ENCODE results near the gene GALNTL6.

GALNTL6 gene

DNA sequence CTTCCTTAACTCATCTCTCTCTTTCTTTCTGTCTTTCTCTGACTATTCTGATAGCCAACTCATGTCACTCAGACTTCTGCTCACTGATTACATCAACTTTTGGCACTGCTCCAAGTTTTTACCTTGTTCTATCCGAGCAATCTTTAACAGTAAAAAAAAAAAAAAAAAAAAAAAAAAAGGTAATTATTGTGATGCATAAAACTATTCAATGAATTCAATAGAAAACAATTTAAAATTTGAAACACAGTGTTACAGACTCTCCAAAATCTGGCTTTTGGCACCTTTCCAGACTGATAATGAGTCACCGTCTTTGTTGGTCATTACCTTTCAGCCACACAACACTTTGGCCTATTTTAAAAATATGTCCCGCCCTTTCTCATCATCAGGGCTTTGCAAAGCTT lies 229.5 kb downstream of the GALNTL6 start:
- DNase-seq (ENCODE audit: extremely low spot score) = peak; percentile 15
- ChIA-PET POLR2A (no interaction called here), CTCF (interaction anchor here (1.0 kb wide), 1 partner anchor 8 kb away, joined by 4 read pairs; no protein-coding TSS in a partner anchor)
- no peak for TF ChIP-seq TARDBP (IDR thresholded peaks at IDR 0.05)
- TF ChIP-seq, protein P1, sequence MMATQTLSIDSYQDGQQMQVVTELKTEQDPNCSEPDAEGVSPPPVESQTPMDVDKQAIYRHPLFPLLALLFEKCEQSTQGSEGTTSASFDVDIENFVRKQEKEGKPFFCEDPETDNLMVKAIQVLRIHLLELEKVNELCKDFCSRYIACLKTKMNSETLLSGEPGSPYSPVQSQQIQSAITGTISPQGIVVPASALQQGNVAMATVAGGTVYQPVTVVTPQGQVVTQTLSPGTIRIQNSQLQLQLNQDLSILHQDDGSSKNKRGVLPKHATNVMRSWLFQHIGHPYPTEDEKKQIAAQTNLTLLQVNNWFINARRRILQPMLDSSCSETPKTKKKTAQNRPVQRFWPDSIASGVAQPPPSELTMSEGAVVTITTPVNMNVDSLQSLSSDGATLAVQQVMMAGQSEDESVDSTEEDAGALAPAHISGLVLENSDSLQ (IDR thresholded peaks at IDR 0.05) = peak; percentile 84
- peak; percentile 70 for TF ChIP-seq ZNF384 (IDR thresholded peaks at IDR 0.05)
- no peak for TF ChIP-seq LEF1 (IDR thresholded peaks at IDR 0.05; ENCODE audit: borderline replicate concordance)
- TF ChIP-seq L3MBTL2 (conservative IDR thresholded peaks at IDR 0.05) = no peak

DNA sequence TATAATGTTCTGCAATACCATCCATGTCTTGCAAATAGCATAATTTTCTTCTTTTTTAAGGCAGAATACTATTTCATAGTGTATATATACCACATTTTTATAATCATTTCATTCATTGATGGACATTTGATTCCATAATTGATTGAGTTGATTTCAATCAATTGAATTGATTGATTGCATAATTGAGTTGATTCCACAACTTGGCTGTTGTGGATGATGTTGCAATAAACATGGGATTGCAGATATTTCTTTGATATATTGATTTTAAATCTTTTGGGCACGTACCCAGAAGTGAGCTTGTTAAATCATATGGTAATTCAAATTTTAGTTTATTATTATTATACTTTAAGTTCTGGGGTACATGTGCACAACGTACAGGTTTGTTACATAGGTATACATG lies 232.8 kb downstream of the GALNTL6 start:
- ChIA-PET CTCF (no interaction called here), POLR2A (no interaction called here)
- no peak for DNase-seq (ENCODE audit: extremely low spot score)
- TF ChIP-seq LEF1 (IDR thresholded peaks at IDR 0.05; ENCODE audit: borderline replicate concordance) = no peak
- TF ChIP-seq SP1 (IDR thresholded peaks at IDR 0.05) = no peak
- TF ChIP-seq SUZ12 (IDR thresholded peaks at IDR 0.05) = no peak
- no peak for TF ChIP-seq L3MBTL2 (conservative IDR thresholded peaks at IDR 0.05)
- no peak for TF ChIP-seq ARNT (IDR thresholded peaks at IDR 0.05)
- no peak for TF ChIP-seq ELF4 (IDR thresholded peaks at IDR 0.05)
- TF ChIP-seq TARDBP (IDR thresholded peaks at IDR 0.05) = no peak
- TF ChIP-seq NFRKB (IDR thresholded peaks at IDR 0.05) = no peak
- TF ChIP-seq BHLHE40 (IDR thresholded peaks at IDR 0.05; ENCODE audit: borderline replicate concordance) = no peak
- TF ChIP-seq FOXM1 (IDR thresholded peaks at IDR 0.05; ENCODE audit: borderline replicate concordance) = no peak
- no peak for TF ChIP-seq CTBP1 (IDR thresholded peaks at IDR 0.05; ENCODE audit: borderline replicate concordance)
- TF ChIP-seq FOXA1 (IDR thresholded peaks at IDR 0.05) = no peak
- TF ChIP-seq ZNF384 (IDR thresholded peaks at IDR 0.05) = no peak
- TF ChIP-seq, protein P1 (IDR thresholded peaks at IDR 0.05) = no peak
- TF ChIP-seq HDGF (IDR thresholded peaks at IDR 0.05; ENCODE audit: borderline replicate concordance) = no peak
- no peak for TF ChIP-seq FOXK2 (IDR thresholded peaks at IDR 0.05)

DNA sequence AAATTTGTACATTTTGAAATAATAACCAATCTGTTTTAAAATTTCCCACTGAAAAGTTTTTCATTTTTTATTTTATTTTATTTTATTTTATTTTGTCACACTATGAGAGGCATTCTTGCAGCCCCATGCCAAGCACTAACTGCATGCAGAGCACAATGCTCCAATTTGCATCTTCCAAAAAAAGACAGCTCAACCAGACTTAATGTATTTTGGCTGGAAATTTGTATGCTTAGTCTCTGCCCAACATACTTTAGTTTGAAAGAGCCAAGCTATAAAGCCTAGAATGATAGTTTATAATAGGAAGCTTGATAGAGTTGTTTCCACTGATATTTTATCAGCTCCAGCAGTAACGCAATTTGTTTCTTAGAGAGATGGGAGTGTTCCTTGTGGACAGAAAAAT lies 235.5 kb downstream of the GALNTL6 start:
- no peak for DNase-seq (ENCODE audit: extremely low spot score)
- POLR2A ChIA-PET = no interaction called here
- TF ChIP-seq FOXA1 (IDR thresholded peaks at IDR 0.05) = no peak
- CTCF ChIA-PET = no interaction called here

DNA sequence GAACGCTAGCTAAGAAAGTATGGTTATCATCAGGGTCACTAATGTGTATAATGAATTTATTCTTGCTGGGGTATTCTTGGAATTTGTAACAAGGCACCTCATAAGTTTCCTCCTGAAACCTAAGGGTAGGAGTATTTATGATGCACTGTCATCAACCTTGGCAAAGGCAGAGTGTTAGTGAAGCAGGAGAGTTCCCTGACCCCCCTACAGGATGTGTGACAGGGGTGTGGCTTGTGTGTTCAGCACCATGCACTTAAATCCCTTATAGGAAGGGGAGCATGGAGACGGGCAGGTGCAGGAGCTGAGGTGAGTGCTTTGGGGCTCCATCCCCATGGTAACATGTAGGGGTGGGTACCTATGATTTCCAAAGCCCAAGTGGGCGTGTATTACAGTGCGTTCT lies 237.7 kb downstream of the GALNTL6 start:
- POLR2A ChIA-PET = no interaction called here
- DNase-seq (ENCODE audit: extremely low spot score) = no peak
- no peak for TF ChIP-seq FOXM1 (IDR thresholded peaks at IDR 0.05; ENCODE audit: borderline replicate concordance)
- no peak for TF ChIP-seq ARNT (IDR thresholded peaks at IDR 0.05)
- TF ChIP-seq ZNF384 (IDR thresholded peaks at IDR 0.05) = no peak
- TF ChIP-seq NFRKB (IDR thresholded peaks at IDR 0.05) = no peak
- no peak for TF ChIP-seq ELF4 (IDR thresholded peaks at IDR 0.05)
- no peak for TF ChIP-seq BHLHE40 (IDR thresholded peaks at IDR 0.05; ENCODE audit: borderline replicate concordance)
- no peak for TF ChIP-seq LEF1 (IDR thresholded peaks at IDR 0.05; ENCODE audit: borderline replicate concordance)
- TF ChIP-seq HDGF (IDR thresholded peaks at IDR 0.05; ENCODE audit: borderline replicate concordance) = no peak
- TF ChIP-seq CTBP1 (IDR thresholded peaks at IDR 0.05; ENCODE audit: borderline replicate concordance) = no peak
- TF ChIP-seq SUZ12 (IDR thresholded peaks at IDR 0.05) = no peak
- no peak for TF ChIP-seq FOXA1 (IDR thresholded peaks at IDR 0.05)
- TF ChIP-seq FOXK2 (IDR thresholded peaks at IDR 0.05) = no peak

DNA sequence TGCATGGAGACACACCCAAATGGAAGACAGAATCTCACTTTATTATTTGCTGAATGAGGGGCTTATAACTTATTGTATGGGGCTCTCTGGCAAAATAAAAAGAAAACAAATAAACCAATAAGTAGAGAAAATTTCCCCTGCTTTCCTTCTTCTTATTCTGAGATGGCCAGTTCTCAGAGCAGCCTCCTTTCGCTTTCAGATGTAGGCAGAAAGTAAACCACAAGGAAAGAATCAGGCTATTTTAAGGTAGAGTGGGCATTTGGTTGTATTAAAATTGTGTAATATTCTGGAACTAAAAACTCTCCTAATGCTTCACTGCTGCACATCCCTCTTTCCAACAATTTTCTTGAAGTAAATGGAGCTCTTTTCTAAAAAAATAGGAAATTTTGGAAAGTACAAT lies 241.8 kb downstream of the GALNTL6 start:
- CTCF ChIA-PET = interaction anchor here (0.6 to 1.4 kb wide), 2 partner anchors 21 to 603 kb away, joined by 3 to 6 read pairs; no protein-coding TSS in a partner anchor
- DNase-seq (ENCODE audit: extremely low spot score) = no peak
- POLR2A ChIA-PET = interaction anchor here (0.7 kb wide), 1 partner anchor 493 kb away, joined by 3 read pairs; no protein-coding TSS in a partner anchor
- TF ChIP-seq TARDBP (IDR thresholded peaks at IDR 0.05) (no peak), ZNF384 (IDR thresholded peaks at IDR 0.05) (no peak), FOXK2 (IDR thresholded peaks at IDR 0.05) (no peak), SUZ12 (IDR thresholded peaks at IDR 0.05) (no peak), LEF1 (IDR thresholded peaks at IDR 0.05; ENCODE audit: borderline replicate concordance) (no peak), CTBP1 (IDR thresholded peaks at IDR 0.05; ENCODE audit: borderline replicate concordance) (no peak), SP1 (IDR thresholded peaks at IDR 0.05) (no peak), HDGF (IDR thresholded peaks at IDR 0.05; ENCODE audit: borderline replicate concordance) (no peak), NFRKB (IDR thresholded peaks at IDR 0.05) (no peak), ELF4 (IDR thresholded peaks at IDR 0.05) (no peak), ARNT (IDR thresholded peaks at IDR 0.05) (no peak), FOXA1 (IDR thresholded peaks at IDR 0.05) (no peak), L3MBTL2 (conservative IDR thresholded peaks at IDR 0.05) (no peak)

More for the DNA sequence above, 237.7 kb downstream of the GALNTL6 start:
- CTCF ChIA-PET = interaction anchor here (0.9 kb wide), 1 partner anchor 17 kb away, joined by 3 read pairs; no protein-coding TSS in a partner anchor

DNA sequence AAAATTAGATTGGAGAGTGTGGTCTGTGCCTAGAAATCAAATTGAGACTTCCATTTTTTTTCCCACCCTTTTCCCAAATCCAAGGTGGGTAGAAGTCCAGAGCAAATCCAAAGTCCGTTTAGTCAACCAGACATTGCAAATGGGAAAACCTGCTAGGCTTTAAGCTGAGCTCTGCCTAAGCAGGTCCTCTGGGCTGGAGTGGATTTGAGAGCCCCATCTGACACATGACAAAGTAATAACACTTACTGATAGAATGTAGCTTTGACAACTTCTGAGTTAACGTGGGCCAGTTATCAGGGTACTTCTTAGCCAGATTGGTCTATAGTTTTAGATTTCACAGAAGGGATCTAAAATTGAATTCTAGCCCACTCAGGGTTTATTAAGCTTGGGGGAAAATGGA lies 242.3 kb downstream of the GALNTL6 start:
- POLR2A ChIA-PET = interaction anchor here (0.7 kb wide), 1 partner anchor 493 kb away, joined by 3 read pairs; no protein-coding TSS in a partner anchor
- no peak for TF ChIP-seq CTBP1 (IDR thresholded peaks at IDR 0.05; ENCODE audit: borderline replicate concordance)
- TF ChIP-seq SUZ12 (IDR thresholded peaks at IDR 0.05) = no peak
- TF ChIP-seq HDGF (IDR thresholded peaks at IDR 0.05; ENCODE audit: borderline replicate concordance) = no peak
- no peak for TF ChIP-seq ELF4 (IDR thresholded peaks at IDR 0.05)
- no peak for TF ChIP-seq ARNT (IDR thresholded peaks at IDR 0.05)
- TF ChIP-seq SP1 (IDR thresholded peaks at IDR 0.05) = no peak
- TF ChIP-seq, protein P1 (IDR thresholded peaks at IDR 0.05) = no peak
- TF ChIP-seq LEF1 (IDR thresholded peaks at IDR 0.05; ENCODE audit: borderline replicate concordance) = no peak
- TF ChIP-seq FOXA1 (IDR thresholded peaks at IDR 0.05) = no peak
- CTCF ChIA-PET = interaction anchor here (0.6 to 1.4 kb wide), 2 partner anchors 21 to 603 kb away, joined by 3 to 6 read pairs; no protein-coding TSS in a partner anchor
- DNase-seq (ENCODE audit: extremely low spot score) = no peak
